Measurements from ENCODE around the gene GABRR2.

The GABRR2 gene

DNA sequence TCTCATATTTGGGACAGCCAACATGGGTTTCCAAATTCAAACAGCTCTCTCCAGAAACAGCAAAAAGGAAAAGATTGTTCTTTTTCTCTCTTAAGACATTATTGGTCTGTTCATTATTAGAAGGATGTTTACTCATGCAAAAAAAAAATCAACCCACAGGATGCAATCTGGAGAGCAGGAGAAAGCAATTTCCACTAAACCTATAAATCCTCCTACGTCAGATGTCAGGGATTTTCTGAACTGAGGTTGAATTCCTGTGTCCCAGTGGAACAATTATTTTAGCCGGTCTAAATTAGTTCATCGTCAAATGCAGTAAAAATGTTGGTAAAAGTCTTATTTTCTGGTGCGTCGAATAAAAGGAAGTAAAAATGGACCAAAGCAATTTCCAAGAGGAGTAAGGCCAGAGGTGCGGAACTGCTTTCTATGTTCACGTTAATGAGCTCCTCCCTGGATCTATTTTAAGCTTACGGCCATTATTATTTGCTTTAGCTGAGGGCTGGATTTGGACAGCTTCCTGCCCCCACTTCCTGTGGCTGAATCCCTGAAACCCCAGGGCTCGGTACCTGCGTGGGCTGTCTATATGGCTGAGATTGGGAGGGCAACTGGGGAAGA lies 97.7 kb downstream of the GABRR2 start, which contains the start of gene GABRR1:
Gene GABRR1, minus strand, starts transcription at position 60 of the 612 bp plus-strand sequence. Its CDS starts 36 bp downstream, at position 24.
- TF ChIP-seq, protein P1, sequence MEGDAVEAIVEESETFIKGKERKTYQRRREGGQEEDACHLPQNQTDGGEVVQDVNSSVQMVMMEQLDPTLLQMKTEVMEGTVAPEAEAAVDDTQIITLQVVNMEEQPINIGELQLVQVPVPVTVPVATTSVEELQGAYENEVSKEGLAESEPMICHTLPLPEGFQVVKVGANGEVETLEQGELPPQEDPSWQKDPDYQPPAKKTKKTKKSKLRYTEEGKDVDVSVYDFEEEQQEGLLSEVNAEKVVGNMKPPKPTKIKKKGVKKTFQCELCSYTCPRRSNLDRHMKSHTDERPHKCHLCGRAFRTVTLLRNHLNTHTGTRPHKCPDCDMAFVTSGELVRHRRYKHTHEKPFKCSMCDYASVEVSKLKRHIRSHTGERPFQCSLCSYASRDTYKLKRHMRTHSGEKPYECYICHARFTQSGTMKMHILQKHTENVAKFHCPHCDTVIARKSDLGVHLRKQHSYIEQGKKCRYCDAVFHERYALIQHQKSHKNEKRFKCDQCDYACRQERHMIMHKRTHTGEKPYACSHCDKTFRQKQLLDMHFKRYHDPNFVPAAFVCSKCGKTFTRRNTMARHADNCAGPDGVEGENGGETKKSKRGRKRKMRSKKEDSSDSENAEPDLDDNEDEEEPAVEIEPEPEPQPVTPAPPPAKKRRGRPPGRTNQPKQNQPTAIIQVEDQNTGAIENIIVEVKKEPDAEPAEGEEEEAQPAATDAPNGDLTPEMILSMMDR (IDR thresholded peaks at IDR 0.05; ENCODE audit: low read depth, low read length, missing control alignments), result no peak
- no peak for DNase-seq (ENCODE audit: low read depth)
- no peak within 1 kb of the TSS for H3K4me3 ChIP-seq (ENCODE audit: low read depth, low read length)

DNA sequence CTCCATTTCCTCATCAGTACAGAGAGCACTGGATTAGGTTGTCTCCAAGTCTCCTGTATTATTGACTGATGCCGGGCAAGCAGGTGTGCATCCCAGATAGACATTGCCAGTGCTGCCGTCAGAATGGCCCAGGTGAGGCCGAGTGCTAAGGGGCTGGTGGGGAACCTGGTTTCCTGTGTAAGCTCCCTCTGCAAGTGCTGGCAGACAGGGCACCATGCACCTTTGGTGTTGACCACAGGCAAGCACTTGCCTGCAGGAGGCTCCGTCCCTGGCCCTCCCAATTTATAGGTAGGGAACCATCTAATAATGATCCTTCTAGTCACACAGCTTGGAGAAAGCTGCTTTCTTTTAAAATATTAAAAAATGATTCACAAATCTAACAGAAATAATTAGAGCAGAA lies 98.7 kb downstream of the GABRR2 start:
- TF ChIP-seq, protein P1 (IDR thresholded peaks at IDR 0.05; ENCODE audit: low read depth, low read length, missing control alignments), result no peak
- no peak for DNase-seq (ENCODE audit: low read depth)
- H3K4me3 ChIP-seq (ENCODE audit: low read depth, low read length), result no peak overlapping the region

DNA sequence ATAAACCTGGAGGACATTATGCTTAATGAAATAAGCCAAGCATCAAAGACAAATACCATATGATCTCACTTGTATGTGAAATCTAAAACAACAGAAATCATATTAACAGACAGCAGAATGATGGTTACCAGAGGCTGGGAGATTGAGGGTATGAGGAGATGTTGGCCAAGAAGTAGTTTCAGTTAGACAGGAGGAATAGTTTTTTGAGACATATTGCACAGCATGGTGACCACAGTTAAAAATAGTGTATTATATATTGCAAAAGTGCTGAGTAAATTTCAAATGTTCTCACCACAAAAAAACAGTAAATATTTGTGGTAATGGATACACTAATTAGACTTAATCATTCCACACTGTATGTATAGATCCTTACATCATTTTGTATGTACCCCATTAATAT lies 99.7 kb downstream of the GABRR2 start:
- H3K4me3 ChIP-seq (ENCODE audit: low read depth, low read length), result no peak overlapping the region
- DNase-seq (ENCODE audit: low read depth), result no peak
- TF ChIP-seq, protein P1 (IDR thresholded peaks at IDR 0.05; ENCODE audit: low read depth, low read length, missing control alignments), result no peak

DNA sequence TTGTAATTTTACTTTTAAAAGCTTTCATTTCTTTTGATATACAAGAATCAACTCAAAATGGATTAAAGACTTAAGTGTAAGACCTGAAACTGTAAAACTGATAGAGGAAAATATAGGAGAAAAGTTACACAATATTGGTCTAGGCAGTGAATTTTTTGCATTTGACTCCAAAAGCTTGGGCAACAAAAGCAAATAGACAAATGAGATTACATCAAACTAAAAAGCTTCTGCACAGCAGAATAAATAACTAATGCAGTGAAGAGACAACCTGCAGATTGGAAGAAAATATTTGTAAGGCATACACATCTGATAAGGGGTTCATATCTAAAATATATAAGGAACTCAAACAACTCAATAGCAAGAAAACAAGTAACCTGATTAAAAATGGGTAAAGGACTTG lies 100.9 kb downstream of the GABRR2 start:
- TF ChIP-seq, protein P1 (IDR thresholded peaks at IDR 0.05; ENCODE audit: low read depth, low read length, missing control alignments), result no peak
- H3K4me3 ChIP-seq (ENCODE audit: low read depth, low read length), result no peak overlapping the region
- no peak for DNase-seq (ENCODE audit: low read depth)

DNA sequence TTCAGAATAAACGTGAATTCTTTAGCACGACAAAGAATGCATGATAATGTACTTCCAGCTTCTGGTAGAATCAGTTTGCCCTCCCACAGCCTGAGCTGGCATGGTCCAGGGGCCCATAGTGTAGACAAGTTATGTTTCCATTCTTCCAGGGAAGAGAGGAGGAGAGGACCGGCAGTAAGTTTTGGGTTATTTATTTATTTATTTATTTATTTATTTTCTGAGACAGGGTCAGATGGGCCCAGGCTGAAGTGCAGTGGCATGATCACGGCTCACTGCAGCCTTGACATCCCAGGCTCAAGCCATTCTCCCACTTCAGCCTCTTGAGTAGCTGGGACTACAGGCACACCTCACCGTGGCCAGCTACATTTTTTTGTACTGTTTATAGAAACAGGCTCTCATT lies 102.6 kb downstream of the GABRR2 start:
- TF ChIP-seq, protein P1 (IDR thresholded peaks at IDR 0.05; ENCODE audit: low read depth, low read length, missing control alignments), result no peak
- no peak overlapping the region for H3K4me3 ChIP-seq (ENCODE audit: low read depth, low read length)
- DNase-seq (ENCODE audit: low read depth), result no peak

DNA sequence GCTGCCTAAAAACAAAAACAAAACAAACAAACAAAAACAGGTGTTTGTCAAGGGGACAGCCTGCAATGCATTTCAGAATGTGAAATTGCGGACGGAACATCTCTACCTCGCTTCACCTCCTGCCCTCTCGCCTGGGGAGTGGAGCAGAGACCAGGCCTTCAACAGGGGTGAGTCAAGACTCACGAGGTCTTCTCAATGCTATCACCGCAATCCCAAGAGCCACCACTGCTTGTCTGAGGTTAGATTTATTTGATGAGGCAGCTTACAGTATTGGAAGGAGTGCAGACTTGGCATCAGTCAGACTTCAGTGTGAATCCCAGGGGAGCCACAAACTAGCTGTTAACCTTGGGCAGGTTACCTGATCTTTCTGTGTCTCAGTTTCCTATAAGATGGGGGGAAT lies 105.6 kb downstream of the GABRR2 start:
- TF ChIP-seq, protein P1 (IDR thresholded peaks at IDR 0.05; ENCODE audit: low read depth, low read length, missing control alignments), result no peak
- no peak overlapping the region for H3K4me3 ChIP-seq (ENCODE audit: low read depth, low read length)
- no peak for DNase-seq (ENCODE audit: low read depth)

DNA sequence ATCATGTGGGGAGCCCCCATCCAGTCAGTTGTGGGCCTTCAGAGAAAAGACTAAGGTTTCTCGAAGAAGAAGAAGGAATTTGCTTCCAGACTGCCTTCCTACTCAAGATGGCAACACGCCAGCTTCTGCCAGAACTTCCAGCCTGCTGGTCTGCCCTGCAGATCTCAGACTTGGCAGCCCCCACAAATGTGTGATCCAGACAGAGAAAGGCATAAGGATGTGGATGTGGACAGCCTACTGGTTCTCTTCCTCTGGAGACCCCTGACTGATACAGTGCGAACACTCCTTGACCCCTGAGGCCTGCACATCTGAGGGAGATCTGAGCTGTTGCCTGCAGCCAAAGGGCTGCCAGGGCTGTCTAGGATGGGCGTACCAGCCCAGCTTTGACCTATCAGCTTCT lies 106.5 kb downstream of the GABRR2 start:
- no peak overlapping the region for H3K4me3 ChIP-seq (ENCODE audit: low read depth, low read length)
- TF ChIP-seq, protein P1 (IDR thresholded peaks at IDR 0.05; ENCODE audit: low read depth, low read length, missing control alignments), result no peak
- no peak for DNase-seq (ENCODE audit: low read depth)
